GM12892 (cell line): ENCODE results near the gene POGZ.

Experiments used
- DNase-seq: peaks from one replicate; pipeline ENCODE4 v3.0.0; 2011; ENCODE audit not compliant: insufficient read length
- FAIRE-seq: peaks from 2 replicates; lab custom pipeline; 2011; peaks lifted over from hg19 to GRCh38; lab: Jason Lieb, UNC
- POLR2A ChIP-seq: IDR thresholded peaks from 2 replicates; pipeline ENCODE4 v1.6.1; 2011; ENCODE audit warnings: low read depth, low read length, control low read depth
- POLR2AphosphoS5 ChIP-seq: IDR thresholded peaks from 2 replicates; pipeline ENCODE4 v1.6.1; 2011; ENCODE audit warnings: low read depth, low read length, control low read depth
- TAF1 ChIP-seq: IDR thresholded peaks from 2 replicates; pipeline ENCODE4 v1.6.1; 2011; ENCODE audit warnings: low read depth, mild to moderate bottlenecking, control low read depth, low read length, borderline replicate concordance

Gene POGZ

GRCh38 chr1:151386002-151386401 lies 73.3 kb downstream of the POGZ start:
- DNase-seq (no peak), FAIRE-seq (no peak)
- TF ChIP-seq POLR2AphosphoS5 = no peak
- TF ChIP-seq TAF1 = no peak
- TF ChIP-seq POLR2A = no peak

GRCh38 chr1:151384584-151384983 lies 74.7 kb downstream of the POGZ start:
- FAIRE-seq = no peak
- no peak for TF ChIP-seq POLR2A
- no peak for TF ChIP-seq TAF1
- no peak for TF ChIP-seq POLR2AphosphoS5

DNA sequence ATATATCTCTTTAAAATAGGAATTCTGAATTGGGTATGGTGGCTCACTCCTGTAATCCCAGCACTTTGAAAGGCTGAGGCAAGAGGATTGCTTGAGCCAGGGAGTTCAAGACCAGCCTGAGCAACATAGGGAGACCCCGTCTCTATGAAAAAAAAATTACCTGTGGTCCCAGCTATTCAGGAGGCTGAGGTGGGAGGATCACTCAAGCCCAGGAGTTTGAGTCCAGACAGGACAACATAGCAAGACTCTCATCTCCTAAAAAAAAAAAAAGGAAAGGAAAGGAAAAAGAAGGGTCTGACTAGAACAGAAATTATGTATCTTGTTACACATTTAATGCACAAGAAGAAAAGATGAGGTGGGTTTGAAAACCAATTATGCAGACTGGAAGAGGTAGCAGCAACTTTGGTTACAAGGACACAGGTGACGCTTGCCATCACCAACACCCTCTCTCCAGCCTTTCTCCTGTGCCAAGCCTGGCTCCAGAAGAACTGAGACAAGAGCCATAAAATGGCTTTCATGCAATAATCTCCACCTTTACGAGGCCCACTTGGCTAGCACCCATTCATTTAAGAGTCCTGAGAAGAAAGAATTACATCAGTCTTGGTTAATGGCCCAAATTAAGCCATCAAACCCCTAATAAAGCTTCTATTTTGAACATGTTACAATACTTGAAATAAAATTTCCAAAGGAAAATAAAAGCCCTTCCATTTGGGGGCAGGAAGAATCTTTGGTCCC lies 82.0 kb downstream of the POGZ start:
- DNase-seq = no peak
- no peak for TF ChIP-seq TAF1
- TF ChIP-seq POLR2A = no peak
- no peak for TF ChIP-seq POLR2AphosphoS5
- no peak for FAIRE-seq

More at GRCh38 chr1:151384584-151384983, 74.7 kb downstream of the POGZ start:
- DNase-seq = no peak

- DNase-seq (no peak), FAIRE-seq (no peak)
- TF ChIP-seq POLR2A = no peak
- no peak for TF ChIP-seq TAF1
- no peak for TF ChIP-seq POLR2AphosphoS5
These were observed 86.1 kb downstream of the POGZ start for GRCh38 chr1:151373196-151373595.

DNA sequence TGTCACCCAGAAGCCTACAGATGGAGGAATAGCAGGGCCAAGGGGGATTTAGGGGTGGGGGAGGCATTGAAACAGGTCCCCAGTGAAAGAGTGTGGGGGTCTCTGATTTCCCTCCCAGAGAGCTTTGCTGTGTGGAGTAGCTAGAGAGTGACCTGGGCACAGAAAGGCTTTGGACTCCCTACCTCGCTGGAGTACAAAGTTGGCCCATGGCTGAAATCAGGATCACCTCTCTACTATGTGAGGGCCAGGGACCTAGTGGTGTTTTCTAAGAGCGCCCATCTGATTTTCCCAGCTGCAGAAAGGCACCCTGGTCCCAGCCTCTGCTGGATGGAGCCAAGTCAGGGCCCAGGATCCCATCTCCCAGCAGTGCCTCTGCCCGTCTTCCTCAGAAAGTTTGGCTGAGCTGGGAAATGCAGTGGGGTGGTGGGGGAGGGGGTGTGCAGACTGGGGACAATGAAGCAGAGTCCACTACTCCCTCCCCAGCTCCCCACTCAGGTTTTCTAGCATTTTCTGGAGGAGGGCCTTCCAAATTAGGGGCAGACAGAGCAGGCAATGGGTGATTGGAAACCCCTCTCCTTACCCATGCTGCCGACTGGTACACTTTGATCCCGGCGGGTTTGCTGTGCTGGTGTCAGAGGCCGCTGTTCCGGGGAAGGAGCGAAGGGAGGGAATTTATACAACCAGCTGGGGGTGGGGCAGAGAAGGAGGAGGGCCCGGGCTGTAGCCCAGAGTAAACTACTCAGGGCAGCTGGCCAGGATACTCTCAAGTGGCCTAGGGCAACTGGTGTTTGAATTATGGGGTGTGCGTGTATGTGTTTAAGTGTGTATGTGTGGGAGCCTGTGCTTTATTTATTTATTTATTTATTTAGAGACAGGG lies 87.0 kb downstream of the POGZ start, which contains the start of gene SELENBP1:
SELENBP1 (minus strand) TSS at position 648 of the 877 bp plus-strand sequence; CDS start at position 584, 64 bp downstream.
- no peak for TF ChIP-seq TAF1
- no peak for TF ChIP-seq POLR2A
- no peak for TF ChIP-seq POLR2AphosphoS5
- DNase-seq (no peak), FAIRE-seq (no peak)

DNA sequence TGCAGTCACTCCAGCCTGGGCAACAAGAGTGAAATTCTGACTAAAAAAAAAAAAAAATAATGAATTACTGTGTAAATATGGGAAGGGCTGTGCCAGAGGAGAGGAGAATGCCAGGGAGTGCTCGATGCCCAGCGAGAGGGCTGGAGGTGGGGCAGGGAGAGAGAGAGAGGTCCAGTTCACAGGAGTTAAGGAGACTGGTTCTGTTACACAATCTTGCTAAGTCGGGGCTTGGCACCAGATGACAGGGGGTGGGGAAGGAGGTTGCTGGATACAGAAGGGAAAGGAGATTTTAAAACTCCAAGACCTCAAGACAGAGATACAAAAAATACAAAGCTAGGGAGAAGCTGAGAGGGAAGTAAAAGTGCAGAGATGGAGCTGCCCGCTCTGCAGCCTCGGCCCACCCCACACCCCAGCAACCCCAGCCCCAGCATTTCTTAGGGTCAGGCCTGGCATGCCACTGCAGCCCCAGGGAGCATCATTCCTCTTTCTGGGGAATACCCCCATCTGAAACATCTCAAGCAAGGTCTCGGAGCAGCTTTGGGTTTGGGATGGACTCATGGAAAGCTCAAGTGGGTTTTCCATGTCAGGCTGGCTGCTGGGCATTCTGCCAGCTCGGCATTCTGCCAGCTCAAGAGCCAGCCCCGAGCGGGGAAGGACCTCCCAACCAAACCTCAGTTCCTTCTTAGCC lies 87.8 kb downstream of the POGZ start:
- no peak for FAIRE-seq
- TF ChIP-seq POLR2A (no peak), TAF1 (no peak)
- no peak for DNase-seq

DNA sequence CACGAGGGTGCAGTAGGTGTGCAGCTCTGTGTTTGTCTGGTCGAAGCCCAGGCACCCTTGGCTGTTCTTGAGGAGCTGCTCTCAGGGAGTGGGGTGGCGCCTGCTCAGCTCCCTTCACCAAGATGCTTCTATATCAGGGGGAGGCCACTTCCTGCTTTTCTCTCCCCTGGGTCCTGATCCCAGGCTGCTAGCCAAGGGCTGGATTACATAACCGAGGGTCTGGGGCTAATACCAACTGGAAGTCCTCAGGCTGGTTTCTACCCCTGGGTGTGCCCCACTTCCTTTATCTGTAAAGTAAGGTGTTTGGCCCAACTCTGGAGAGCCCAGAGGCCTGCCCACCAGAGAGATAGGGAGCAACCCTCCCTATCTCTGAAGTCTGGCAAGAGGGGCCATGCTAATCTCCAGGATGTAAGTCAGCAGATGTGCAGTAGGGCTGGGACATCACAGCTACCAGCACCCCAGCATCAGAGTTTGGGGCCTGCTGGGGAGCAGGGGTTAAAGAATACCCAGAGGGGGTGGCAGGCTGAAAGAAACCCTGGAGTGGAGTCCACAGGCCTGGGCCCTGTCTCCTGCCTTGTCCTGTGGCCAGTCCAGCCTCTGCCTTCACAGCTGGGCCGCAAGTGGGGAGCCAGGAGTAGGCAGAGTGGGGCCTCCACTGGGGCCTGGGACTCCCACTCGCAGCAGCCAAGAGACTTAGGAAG lies 88.9 kb downstream of the POGZ start:
- no peak for FAIRE-seq
- no peak for TF ChIP-seq POLR2AphosphoS5
- TF ChIP-seq TAF1 = no peak
- no peak for TF ChIP-seq POLR2A
- no peak for DNase-seq

GRCh38 chr1:151369621-151370048 lies 89.7 kb downstream of the POGZ start:
- no peak for DNase-seq
- FAIRE-seq = no peak
- TF ChIP-seq POLR2A (no peak), TAF1 (no peak), POLR2AphosphoS5 (no peak)

GRCh38 chr1:151369302-151369610 lies 90.0 kb downstream of the POGZ start:
- FAIRE-seq = no peak
- TF ChIP-seq TAF1 (no peak), POLR2A (no peak), POLR2AphosphoS5 (no peak)
- DNase-seq = no peak

GRCh38 chr1:151368393-151369301 lies 90.6 kb downstream of the POGZ start:
- FAIRE-seq (no peak), DNase-seq (no peak)
- TF ChIP-seq POLR2A (no peak), TAF1 (no peak), POLR2AphosphoS5 (no peak)
